ENCODE measurements around the gene RGPD6.
"Not testable (repeated sequence)": the region's sequence is repeated elsewhere in the genome, so short reads cannot be mapped to it uniquely, and the experiment has no call there.

DNA sequence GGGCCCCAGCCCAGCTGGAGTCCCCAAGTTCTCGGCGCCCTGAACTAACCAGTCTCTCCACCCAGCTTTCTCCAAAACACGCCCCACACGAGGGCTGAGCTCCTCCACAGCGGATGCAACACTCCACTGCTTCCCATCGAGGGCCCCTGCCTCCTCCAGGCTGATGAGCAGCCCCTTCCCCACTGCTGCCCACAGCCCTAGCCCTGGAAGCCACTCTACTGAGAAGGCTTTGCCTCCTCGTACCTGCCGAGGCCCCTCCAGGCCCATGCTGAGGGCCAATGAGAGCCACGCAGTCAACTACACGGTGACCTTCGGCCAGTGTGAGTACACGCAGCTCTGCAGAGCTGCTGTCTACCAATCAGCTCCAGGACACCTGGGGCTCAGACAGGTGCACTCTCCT lies 28.0 kb upstream of the RGPD6 start:
- not testable (repeated sequence) for TF ChIP-seq EZH2 (IDR thresholded peaks at IDR 0.05; ENCODE audit: insufficient read depth, poor library complexity, severe bottlenecking); EZH2phosphoT487 (IDR thresholded peaks at IDR 0.05; ENCODE audit: insufficient read depth, low read depth)
